Stimulated activated CD4-positive, alpha-beta T cell treated with anti-CD3 and anti-CD28 coated beads, Interleukin-4, amount 100 ng/mL, for 4 hours (primary cell): ENCODE results near the gene CNTN4.
"Not testable (repeated sequence)": the region's sequence is repeated elsewhere in the genome, so short reads cannot be mapped to it uniquely, and the experiment has no call there.

Experiments
- DNase-seq, 2 experiments: peaks; one replicate each; pipeline ENCODE4 v3.0.0-alpha.2; 2020

CNTN4 gene

GRCh38 chr3:2873986-2874385 lies 775.3 kb downstream of the CNTN4 start:
- DNase-seq = no peak

GRCh38 chr3:2875699-2876098 lies 777.0 kb downstream of the CNTN4 start:
- no peak for DNase-seq

GRCh38 chr3:2876362-2876761 lies 777.7 kb downstream of the CNTN4 start:
- no peak for DNase-seq

- DNase-seq = no peak
Observed at GRCh38 chr3:2879023-2879422, 780.4 kb downstream of the CNTN4 start.

- DNase-seq = no peak
Observed at GRCh38 chr3:2879587-2879986, 780.9 kb downstream of the CNTN4 start.

GRCh38 chr3:2880218-2880756 lies 781.6 kb downstream of the CNTN4 start:
- no peak for DNase-seq

GRCh38 chr3:2883283-2883682 lies 784.6 kb downstream of the CNTN4 start:
- DNase-seq = no peak

GRCh38 chr3:2888592-2888991 lies 789.9 kb downstream of the CNTN4 start:
- no peak for DNase-seq

GRCh38 chr3:2889736-2890135 lies 791.1 kb downstream of the CNTN4 start:
- DNase-seq = no peak

GRCh38 chr3:2896308-2896939 lies 797.8 kb downstream of the CNTN4 start:
- DNase-seq = no peak

- DNase-seq = no peak
Observed at GRCh38 chr3:2897821-2898220, 799.2 kb downstream of the CNTN4 start.

- no peak for DNase-seq
Observed at GRCh38 chr3:2898591-2899353, 800.1 kb downstream of the CNTN4 start.

GRCh38 chr3:2904054-2904453 lies 805.4 kb downstream of the CNTN4 start:
- DNase-seq = no peak

GRCh38 chr3:2908693-2909351 lies 810.2 kb downstream of the CNTN4 start:
- no peak for DNase-seq

GRCh38 chr3:2910997-2911396 lies 812.3 kb downstream of the CNTN4 start:
- DNase-seq = no peak

- DNase-seq = no peak
Observed at GRCh38 chr3:2915826-2916225, 817.2 kb downstream of the CNTN4 start.

- not testable (repeated sequence) for DNase-seq
Observed at GRCh38 chr3:2916640-2917039, 818.0 kb downstream of the CNTN4 start.

GRCh38 chr3:2920103-2920502 lies 821.4 kb downstream of the CNTN4 start:
- DNase-seq = no peak

- no peak for DNase-seq
Observed at GRCh38 chr3:2921452-2921851, 822.8 kb downstream of the CNTN4 start.

- no peak for DNase-seq
Observed at GRCh38 chr3:2921903-2922302, 823.2 kb downstream of the CNTN4 start.

GRCh38 chr3:2923390-2923789 lies 824.7 kb downstream of the CNTN4 start:
- DNase-seq = no peak

GRCh38 chr3:2927259-2927658 lies 828.6 kb downstream of the CNTN4 start:
- DNase-seq = no peak

GRCh38 chr3:2929574-2929973 lies 830.9 kb downstream of the CNTN4 start:
- DNase-seq = no peak

- no peak for DNase-seq
Observed at GRCh38 chr3:2931265-2931664, 832.6 kb downstream of the CNTN4 start.
